HCT116 (cell line): ENCODE results near the gene ASB8. TPM values are rescaled to one million over a fixed set of nuclear protein-coding genes. Genes with fewer than 3 reads are reported as not detected.

ENCODE experiments used
- ATAC-seq: fragments of 200-7000 bp; cut with Tn5 transposase; 2 replicates; pipeline ENCODE4 v1.9.1; 2020; ENCODE audit warnings: mild to moderate bottlenecking, moderate library complexity
- BruUV-seq: library from RNA; stranded (reverse); fragments of 400-500 nt; replicated peaks from 2 replicates; lab custom pipeline; 2021; lab: Mats Ljungman, UMichigan
- CTCF ChIA-PET: fragments of 300-600 bp; sonication (Branson Sonifier 250); formaldehyde crosslinking; loops from one replicate; lab custom pipeline; 2021; ENCODE audit warnings: antibody characterized with exemption; lab: Charles Lee
- POLR2A ChIA-PET: fragments of 300-600, 350-600 bp; sonication (Branson Sonifier 250); formaldehyde crosslinking; loops from one replicate; lab custom pipeline; 2021; ENCODE audit warnings: antibody characterized with exemption; lab: Charles Lee
- RAD21 ChIA-PET, 2 experiments: fragments of 300-600 bp; sonication (Branson Sonifier 250); formaldehyde crosslinking; loops; one replicate each; lab custom pipeline; 2023; ENCODE audit warnings: low total read pairs in 2 of 2; ENCODE audit not compliant: uncharacterized antibody in 2 of 2, unreplicated experiment in 2 of 2, low non-redundant PET in 1 of 2; lab: Charles Lee
- DNase-seq: peaks from one replicate; pipeline ENCODE4 v3.0.0-alpha.2; 2010; ENCODE audit warnings: low read depth, low spot score
- H2AFZ ChIP-seq: fragments of 200-600 bp; shearing (Covaris generic), sonication (generic); 2 replicates; pipeline ENCODE4 v1.6.1; 2017; ENCODE audit warnings: low read depth, mixed run types, mixed read lengths, antibody characterized with exemption, low read length; ENCODE audit not compliant: poor library complexity, severe bottlenecking
- H3K27ac ChIP-seq: 2 replicates; pipeline ENCODE4 v1.5.1; 2012; ENCODE audit warnings: low read depth, low read length
- H3K27me3 ChIP-seq: fragments of 200-600 bp; sonication (generic); 2 replicates; pipeline ENCODE4 v1.6.1; 2016; ENCODE audit warnings: mixed run types, low read length, mixed read lengths; ENCODE audit not compliant: insufficient read depth
- H3K36me3 ChIP-seq, 2 experiments: fragments of 200-500 bp in 1 of 2; fragments of 200-600 bp in 1 of 2; sonication (Bioruptor generic) in 1 of 2; sonication (generic) in 1 of 2; 2 replicates each; pipeline versions ENCODE4 v1.5.1 to v1.6.1; 2014 to 2016; ENCODE audit warnings: low read length in 2 of 2, inconsistent platforms in 1 of 2, mixed read lengths in 1 of 2, mixed run types in 1 of 2; ENCODE audit not compliant: insufficient read depth in 2 of 2, control insufficient read depth in 1 of 2
- H3K4me1 ChIP-seq, 2 experiments: fragments of 200-600 bp in 1 of 2; sonication (generic) in 1 of 2; 2 replicates each; pipeline versions ENCODE4 v1.5.1 to v1.6.1; 2012 to 2017; ENCODE audit warnings: low read length in 2 of 2, inconsistent platforms in 1 of 2, mild to moderate bottlenecking in 1 of 2, mixed read lengths in 1 of 2, mixed run types in 1 of 2, moderate library complexity in 1 of 2; ENCODE audit not compliant: insufficient read depth in 2 of 2, control insufficient read depth in 1 of 2
- H3K4me2 ChIP-seq: fragments of 200-600 bp; sonication (generic); 2 replicates; pipeline ENCODE4 v1.6.1; 2017; ENCODE audit warnings: mixed run types, low read length, mixed read lengths
- H3K4me3 ChIP-seq, 2 experiments: fragments of 200-600 bp in 1 of 2; sonication (generic) in 1 of 2; replicated peaks in 1 of 2; 2 replicates each; pipeline ENCODE4 v1.5.1; 2011 to 2016; ENCODE audit warnings: low read length in 2 of 2, control low read depth in 1 of 2, low read depth in 1 of 2, mild to moderate bottlenecking in 1 of 2, mixed read lengths in 1 of 2, mixed run types in 1 of 2
- H3K79me2 ChIP-seq: fragments of 200-600 bp; sonication (generic); 2 replicates; pipeline ENCODE4 v1.6.1; 2017; ENCODE audit warnings: mild to moderate bottlenecking, mixed run types, low read length, moderate library complexity, mixed read lengths; ENCODE audit not compliant: insufficient read depth
- H3K9ac ChIP-seq: fragments of 200-600 bp; sonication (generic); 2 replicates; pipeline ENCODE4 v1.6.1; 2016; ENCODE audit warnings: low read length, mixed read lengths
- H3K9me2 ChIP-seq: fragments of 200-600 bp; sonication (generic), shearing (Covaris generic); 2 replicates; pipeline ENCODE4 v1.6.1; 2017; ENCODE audit warnings: mixed run types, mild to moderate bottlenecking, moderate library complexity; ENCODE audit not compliant: insufficient read depth
- H3K9me3 ChIP-seq, 2 experiments: fragments of 200-500 bp in 1 of 2; fragments of 200-600 bp in 1 of 2; sonication (Bioruptor generic) in 1 of 2; sonication (generic) in 1 of 2; 2 replicates each; pipeline ENCODE4 v1.6.1; 2014 to 2017; ENCODE audit warnings: low read length in 2 of 2, mixed read lengths in 2 of 2, inconsistent platforms in 1 of 2, low read depth in 1 of 2, mild to moderate bottlenecking in 1 of 2, mixed run types in 1 of 2, moderate library complexity in 1 of 2; ENCODE audit not compliant: control insufficient read depth in 1 of 2, insufficient read depth in 1 of 2
- H4K20me1 ChIP-seq: fragments of 200-600 bp; sonication (generic), shearing (Covaris generic); 2 replicates; pipeline ENCODE4 v1.6.1; 2017; ENCODE audit warnings: mixed run types, mild to moderate bottlenecking, moderate library complexity; ENCODE audit not compliant: insufficient read depth
- CEBPB ChIP-seq: IDR thresholded peaks from 2 replicates; pipeline ENCODE4 v1.6.1; 2012; ENCODE audit warnings: low read depth
- ELF1 ChIP-seq: IDR thresholded peaks from 2 replicates; pipeline ENCODE4 v1.6.1; 2012; ENCODE audit warnings: low read depth, borderline replicate concordance
- JUND ChIP-seq: IDR thresholded peaks from 2 replicates; pipeline ENCODE4 v1.6.1; 2012
- MAX ChIP-seq: IDR thresholded peaks from 2 replicates; pipeline ENCODE4 v1.6.1; 2012
- POLR2AphosphoS5 ChIP-seq: IDR thresholded peaks from 2 replicates; pipeline ENCODE4 v1.6.1; 2011; ENCODE audit warnings: mild to moderate bottlenecking, low read depth, low read length, moderate library complexity
- RAD21 ChIP-seq: IDR thresholded peaks from 2 replicates; pipeline ENCODE4 v1.6.1; 2012; ENCODE audit warnings: low read depth, mild to moderate bottlenecking
- SIN3A ChIP-seq: IDR thresholded peaks from 2 replicates; pipeline ENCODE4 v1.6.1; 2012; ENCODE audit warnings: low read depth
- SRF ChIP-seq: IDR thresholded peaks from 2 replicates; pipeline ENCODE4 v1.6.1; 2012; ENCODE audit warnings: low read depth
- TCF7L2 ChIP-seq: IDR thresholded peaks from 2 replicates; pipeline ENCODE4 v1.7.0; 2011; ENCODE audit warnings: borderline replicate concordance, inconsistent platforms; ENCODE audit not compliant: insufficient read depth, insufficient read length; ENCODE audit errors: extremely low read depth
- ZBTB33 ChIP-seq: IDR thresholded peaks from 2 replicates; pipeline ENCODE4 v1.6.1; 2011; ENCODE audit warnings: mild to moderate bottlenecking, low read length, moderate library complexity; ENCODE audit not compliant: insufficient replicate concordance; ENCODE audit errors: extremely low read depth
- intact Hi-C: fragments of 100-400 bp; cut with micrococcal nuclease; formaldehyde crosslinking; loops from 2 replicates; pipeline ENCODE4 v1.10.0; 2022
- total RNA-seq: library from RNA; stranded (reverse); gene quantifications from one replicate; pipeline ENCODE4 v1.2.1, GENCODE V29; 2021; ENCODE audit not compliant: unreplicated experiment

The ASB8 gene
- total RNA-seq, 1 experiment from 2014 or later: 14.0 TPM

- Histone ChIP-seq H3K9ac (no peak overlapping the region), H3K4me1 (peaks cover 9 to 17% of the 10 kb centered on the region in 2 experiments; a peak in 3 of 4 replicates), H3K27me3 (no peaks in the 10 kb centered on the region), H3K79me2 (no peaks in the 10 kb centered on the region), H3K4me2 (no peak overlapping the region), H3K27ac (no peak overlapping the region), H2AFZ (no peak overlapping the region), H3K9me3 (no peaks in the 10 kb centered on the region), H3K9me2 (no peaks in the 10 kb centered on the region), H3K4me3 (no peak overlapping the region), H3K36me3 (no peaks in the 10 kb centered on the region), H4K20me1 (no peaks in the 10 kb centered on the region)
- RAD21 ChIA-PET: no interaction called here
- DNase-seq: no peak
- CTCF ChIA-PET: no interaction called here
- intact Hi-C loops: loop anchor here (10.0 kb wide), 1 partner anchor 261 kb away; no protein-coding TSS in a partner anchor
- ATAC-seq: no peak
- POLR2A ChIA-PET: no interaction called here
- no TSS peak for BruUV-seq
- TF ChIP-seq JUND (no peak), SIN3A (no peak), CEBPB (no peak), ELF1 (no peak), MAX (no peak), RAD21 (no peak), POLR2AphosphoS5 (no peak), ZBTB33 (no peak), SRF (no peak), TCF7L2 (no peak)
Observed at GRCh38 chr12:48193623-48194022, 36.3 kb upstream of the ASB8 start.
